HepG2 (cell line): ENCODE results near the gene SLC25A10. TPM values are rescaled to one million over a fixed set of nuclear protein-coding genes. Genes with fewer than 3 reads are reported as not detected.

Experiments
- ATAC-seq: fragments of 200-7000 bp; cut with Tn5 transposase; 3 replicates; pipeline ENCODE4 v1.9.1; 2020; ENCODE audit warnings: mild to moderate bottlenecking, moderate library complexity
- BruUV-seq: library from RNA; stranded (reverse); fragments of 400-500 nt; replicated peaks from 2 replicates; lab custom pipeline; 2021; lab: Mats Ljungman, UMichigan
- CTCF ChIA-PET: fragments of 300-600 bp; formaldehyde crosslinking; extraction: SDS; loops from one replicate; lab custom pipeline; 2021; ENCODE audit warnings: low total read pairs, inconsistent platforms, low intra/inter-chr PET ratio; lab: Yijun Ruan, JAX
- POLR2A ChIA-PET: fragments of 350-600 bp; sonication (Branson Sonifier 250); formaldehyde crosslinking; loops from one replicate; lab custom pipeline; 2020; ENCODE audit warnings: antibody characterized with exemption, inconsistent platforms; lab: Yijun Ruan, JAX
- DNase-seq: peaks from one replicate; pipeline ENCODE4 v3.0.0-alpha.2; 2015; ENCODE audit warnings: low spot score
- FAIRE-seq: peaks from 3 replicates; lab custom pipeline; 2011; peaks lifted over from hg19 to GRCh38; lab: Jason Lieb, UNC
- H2AFZ ChIP-seq: one replicate; pipeline ENCODE4 v1.6.1; 2011; ENCODE audit warnings: low read length, inconsistent platforms
- H3K27ac ChIP-seq: fragments of 300-600 bp; 3 replicates; pipeline ENCODE4 v1.8.0; 2011; ENCODE audit warnings: mixed run types, mild to moderate bottlenecking, mixed read lengths, low read length, inconsistent platforms; ENCODE audit not compliant: insufficient read depth; ENCODE audit errors: extremely low read length
- H3K27me3 ChIP-seq, 2 experiments: fragments of 200-600 bp in 1 of 2; 2 replicates in 1 of 2; 3 replicates in 1 of 2; pipeline versions ENCODE4 v1.6.0 to v1.8.0; 2011; ENCODE audit warnings: low read length in 2 of 2, mild to moderate bottlenecking in 2 of 2, moderate library complexity in 2 of 2, inconsistent platforms in 1 of 2; ENCODE audit not compliant: insufficient read depth in 2 of 2, control insufficient read depth in 1 of 2
- H3K36me3 ChIP-seq, 2 experiments: fragments of 200-600 bp in 1 of 2; replicated peaks in 1 of 2; 2 replicates in 1 of 2; 3 replicates in 1 of 2; pipeline versions ENCODE4 v1.5.1 to v1.8.0; 2011; ENCODE audit warnings: low read length in 2 of 2, inconsistent platforms in 1 of 2; ENCODE audit not compliant: insufficient read depth in 2 of 2, control insufficient read depth in 1 of 2
- H3K4me1 ChIP-seq: 2 replicates; pipeline ENCODE4 v1.5.1; 2012; ENCODE audit warnings: low read length, inconsistent platforms; ENCODE audit not compliant: insufficient read depth
- H3K4me2 ChIP-seq: 2 replicates; pipeline ENCODE4 v1.6.0; 2011; ENCODE audit warnings: low read depth, low read length, inconsistent platforms
- H3K4me3 ChIP-seq, 3 experiments: fragments of 200-600 bp in 1 of 3; sonication (generic), shearing (Covaris generic) in 1 of 3; replicated peaks in 1 of 3; 2 replicates each; pipeline ENCODE4 v1.5.1; 2011 to 2016; ENCODE audit warnings: low read length in 3 of 3, inconsistent platforms in 2 of 3, low read depth in 2 of 3, mild to moderate bottlenecking in 2 of 3, control low read depth in 1 of 3, mixed read lengths in 1 of 3; ENCODE audit not compliant: insufficient read depth in 1 of 3
- H3K79me2 ChIP-seq: one replicate; pipeline ENCODE4 v1.6.1; 2011; ENCODE audit warnings: low read length, inconsistent platforms; ENCODE audit not compliant: insufficient read depth
- H3K9ac ChIP-seq: 2 replicates; pipeline ENCODE4 v1.6.0; 2011; ENCODE audit warnings: mild to moderate bottlenecking, low read depth, low read length, inconsistent platforms; ENCODE audit not compliant: insufficient read depth
- H3K9me3 ChIP-seq: 2 replicates; pipeline ENCODE4 v1.5.1; 2012; ENCODE audit warnings: mild to moderate bottlenecking, low read length
- H4K20me1 ChIP-seq: 2 replicates; pipeline ENCODE4 v1.6.0; 2011; ENCODE audit warnings: inconsistent platforms, mild to moderate bottlenecking, low read length, moderate library complexity; ENCODE audit not compliant: insufficient read depth
- AGO2 ChIP-seq: fragments of 200-400 bp; formaldehyde crosslinking; optimal IDR thresholded peaks from 2 replicates; pipeline ENCODE3; 2017; ENCODE audit warnings: mild to moderate bottlenecking, low read depth, low read length, moderate library complexity
- CTCF ChIP-seq: sonication (generic); formaldehyde crosslinking; IDR thresholded peaks from 2 replicates; pipeline ENCODE4 v1.5.0; 2020; ENCODE audit warnings: mild to moderate bottlenecking, missing genetic modification reagents, moderate library complexity
- ETV5 ChIP-seq: IDR thresholded peaks from 2 replicates; pipeline ENCODE4 v1.6.1; 2018; ENCODE audit warnings: missing biosample characterization, missing genetic modification reagents, inconsistent platforms, borderline replicate concordance
- HES4 ChIP-seq: sonication (generic); formaldehyde crosslinking; IDR thresholded peaks from 2 replicates; pipeline ENCODE4 v1.9.0; 2021; ENCODE audit warnings: mild to moderate bottlenecking, missing genetic modification reagents, borderline replicate concordance
- PCBP1 ChIP-seq: fragments of 200-400 bp; formaldehyde crosslinking; IDR thresholded peaks from 2 replicates; pipeline ENCODE4 v1.6.1; 2017; ENCODE audit warnings: mild to moderate bottlenecking, low read depth, low read length, borderline replicate concordance
- PITX1 ChIP-seq: sonication (generic); formaldehyde crosslinking; IDR thresholded peaks from 2 replicates; pipeline ENCODE4 v1.5.1; 2020; ENCODE audit warnings: mild to moderate bottlenecking, missing genetic modification reagents
- RAD21 ChIP-seq: fragments of 450-650 bp; formaldehyde crosslinking; IDR thresholded peaks from 2 replicates; pipeline ENCODE4 v1.5.0; 2020; ENCODE audit warnings: mild to moderate bottlenecking
- RBFOX2 ChIP-seq: fragments of 200-400 bp; formaldehyde crosslinking; IDR thresholded peaks from 2 replicates; pipeline ENCODE4 v1.6.1; 2017; ENCODE audit warnings: low read depth, mild to moderate bottlenecking, low read length
- STAG1 ChIP-seq: sonication (generic); formaldehyde crosslinking; IDR thresholded peaks from 2 replicates; pipeline ENCODE4 v1.4.0; 2020; ENCODE audit warnings: missing genetic modification reagents
- TRIM24 ChIP-seq: sonication (generic); formaldehyde crosslinking; IDR thresholded peaks from 2 replicates; pipeline ENCODE4 v1.8.0; 2022; ENCODE audit warnings: mild to moderate bottlenecking, missing genetic modification reagents
- ZFP41 ChIP-seq: sonication (generic); formaldehyde crosslinking; IDR thresholded peaks from 2 replicates; pipeline ENCODE4 v1.4.0; 2020; ENCODE audit warnings: mild to moderate bottlenecking, missing genetic modification reagents, borderline replicate concordance
- ZKSCAN5 ChIP-seq: sonication (generic); formaldehyde crosslinking; IDR thresholded peaks from 2 replicates; pipeline ENCODE4 v1.5.1; 2020; ENCODE audit warnings: mild to moderate bottlenecking, missing genetic modification reagents
- ZSCAN25 ChIP-seq: sonication (generic); formaldehyde crosslinking; IDR thresholded peaks from 2 replicates; pipeline ENCODE4 v1.8.0; 2022; ENCODE audit warnings: mild to moderate bottlenecking, missing genetic modification reagents
- WGBS: methylation state at CpG from one replicate; pipeline ENCODE4 v1.1.6; 2017; ENCODE audit warnings: low lambda C conversion rate; 5-methylcytosine and 5-hydroxymethylcytosine counted together
- in situ Hi-C: cut with HindIII; loops from 2 replicates; pipeline ENCODE4 v1.10.0; 2017; ENCODE audit warnings: low pct_unique_long_range_greater_than_20kb; ENCODE audit not compliant: extremely low pct_ligation_motif_present
- intact Hi-C: fragments of 100-400 bp; cut with micrococcal nuclease; formaldehyde crosslinking; loops from one replicate; pipeline ENCODE4 v1.10.0; 2022; ENCODE audit not compliant: unreplicated experiment
- polyA plus RNA-seq, 8 experiments: library from polyadenylated mRNA; depleted of rRNA in 3 of 8; stranded (reverse) in 7 of 8; unstranded in 1 of 8; fragments of >200 nt; fragmentation: Illumina TruSeq in 4 of 8; extraction: Trizol in 4 of 8; gene quantifications; 2 replicates each; pipeline versions ENCODE4 v1.2.1 to v1.2.3, GENCODE V29; 2011 to 2016; ENCODE audit warnings: low read depth in 4 of 8, missing spikeins in 1 of 8, mixed read lengths in 1 of 8; ENCODE audit not compliant: insufficient read depth in 1 of 8
- total RNA-seq, 5 experiments: library from RNA; depleted of rRNA; stranded (reverse); fragments of >200 nt; fragmentation: Illumina TruSeq; extraction: Trizol; gene quantifications; 2 replicates each; pipeline ENCODE4 v1.2.3, GENCODE V29; 2016; ENCODE audit warnings: low read depth in 1 of 5
- TF ChIP-seq, protein P1 (sequence below): sonication (generic); formaldehyde crosslinking; IDR thresholded peaks from 2 replicates; pipeline ENCODE4 v1.4.0; 2020; ENCODE audit warnings: missing genetic modification reagents

Gene SLC25A10
- total and polyA plus RNA-seq, 2 of the 13 experiments (the other 11 are each of a cell fraction or from before 2014, with no cell fraction given): 46.5 to 140 TPM

- no peaks in the 10 kb centered on the region for H3K79me2 ChIP-seq
- no peaks in the 10 kb centered on the region; a peak in 1 of 5 replicates for H3K27me3 ChIP-seq
- ATAC-seq (no peak), FAIRE-seq (no peak), DNase-seq (no peak)
- CTCF ChIA-PET: no interaction called here
- BruUV-seq: no TSS peak
- no peaks in the 10 kb centered on the region for H3K4me1 ChIP-seq
- 99% methylated on average over 18 of the region's 20 CpGs for WGBS
- in situ Hi-C loops: no loop called here
- no peak overlapping the region for H2AFZ ChIP-seq
- H4K20me1 ChIP-seq: no peaks in the 10 kb centered on the region
- no peak overlapping the region for H3K4me2 ChIP-seq
- H3K9ac ChIP-seq: no peak overlapping the region
- intact Hi-C loops: no loop called here
- peaks cover 78 to 97% of the 10 kb centered on the region in 2 experiments for H3K36me3 ChIP-seq
- peak; percentile 62 for TF ChIP-seq RBFOX2
- TF ChIP-seq ETV5 (CRISPR knock-in tag): no peak
- H3K27ac ChIP-seq: no peak overlapping the region
- POLR2A ChIA-PET: no interaction called here
- H3K4me3 ChIP-seq: no peak overlapping the region
- no peaks in the 10 kb centered on the region for H3K9me3 ChIP-seq
Observed at GRCh38 chr17:81691608-81692007, 20.5 kb upstream of the SLC25A10 start.

GRCh38 chr17:81693509-81694210, 18.4 kb upstream of the SLC25A10 start:
- ChIA-PET CTCF (no interaction called here), POLR2A (interaction anchor here (0.9 to 2.1 kb wide), 5 partner anchors 9 to 28 kb away, joined by 3 to 8 read pairs (median 5); partner anchors contain the start of genes ARL16, HGS and MRPL12)
- in situ Hi-C loops (no loop called here), intact Hi-C loops (no loop called here)
- Histone ChIP-seq H3K4me1 (no peaks in the 10 kb centered on the region), H3K4me3 (no peak overlapping the region), H3K9me3 (no peaks in the 10 kb centered on the region), H2AFZ (no peak overlapping the region), H4K20me1 (no peaks in the 10 kb centered on the region; the same call in 1 of the 2 replicates), H3K79me2 (peaks cover 5% of the 10 kb centered on the region), H3K27ac (no peak overlapping the region), H3K9ac (no peak overlapping the region), H3K27me3 (no peaks in the 10 kb centered on the region; a peak in 1 of 5 replicates), H3K36me3 (peaks cover 71 to 92% of the 10 kb centered on the region in 2 experiments), H3K4me2 (no peak overlapping the region)
- ATAC-seq: peak; percentile 31
- WGBS: 95% methylated on average over 32 of the region's 35 CpGs
- BruUV-seq: no TSS peak
- no peak for FAIRE-seq
- DNase-seq: no peak
- no peak for TF ChIP-seq ZKSCAN5
- 0 out of 2 replicates have a peak, but pooled peaks have one; percentile 35 for TF ChIP-seq PCBP1
- no peak for TF ChIP-seq ZSCAN25 (CRISPR knock-in tag)
- peak; percentile 21; the same call in 1 of the 2 replicates for TF ChIP-seq STAG1 (CRISPR knock-in tag)
- no peak for TF ChIP-seq TRIM24 (CRISPR knock-in tag)
- TF ChIP-seq, protein P1, sequence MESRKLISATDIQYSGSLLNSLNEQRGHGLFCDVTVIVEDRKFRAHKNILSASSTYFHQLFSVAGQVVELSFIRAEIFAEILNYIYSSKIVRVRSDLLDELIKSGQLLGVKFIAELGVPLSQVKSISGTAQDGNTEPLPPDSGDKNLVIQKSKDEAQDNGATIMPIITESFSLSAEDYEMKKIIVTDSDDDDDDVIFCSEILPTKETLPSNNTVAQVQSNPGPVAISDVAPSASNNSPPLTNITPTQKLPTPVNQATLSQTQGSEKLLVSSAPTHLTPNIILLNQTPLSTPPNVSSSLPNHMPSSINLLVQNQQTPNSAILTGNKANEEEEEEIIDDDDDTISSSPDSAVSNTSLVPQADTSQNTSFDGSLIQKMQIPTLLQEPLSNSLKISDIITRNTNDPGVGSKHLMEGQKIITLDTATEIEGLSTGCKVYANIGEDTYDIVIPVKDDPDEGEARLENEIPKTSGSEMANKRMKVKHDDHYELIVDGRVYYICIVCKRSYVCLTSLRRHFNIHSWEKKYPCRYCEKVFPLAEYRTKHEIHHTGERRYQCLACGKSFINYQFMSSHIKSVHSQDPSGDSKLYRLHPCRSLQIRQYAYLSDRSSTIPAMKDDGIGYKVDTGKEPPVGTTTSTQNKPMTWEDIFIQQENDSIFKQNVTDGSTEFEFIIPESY (CRISPR knock-in tag): peak; percentile 96
- TF ChIP-seq HES4: 0 out of 2 replicates have a peak, but pooled peaks have one; percentile 42
- peak; percentile 59; the same call in 1 of the 2 replicates for TF ChIP-seq RAD21 (CRISPR knock-in tag)
- no peak for TF ChIP-seq PITX1 (CRISPR knock-in tag)
- peak; percentile 48 for TF ChIP-seq CTCF
- TF ChIP-seq ZFP41 (CRISPR knock-in tag): no peak
- TF ChIP-seq RBFOX2: 0 out of 2 replicates have a peak, but pooled peaks have one; percentile 25
- peak; percentile 80 for TF ChIP-seq AGO2
